MG63 (cell line): ENCODE results near the gene DCANP1. TPM values are rescaled to one million over a fixed set of nuclear protein-coding genes. Genes with fewer than 3 reads are reported as not detected.

Experiments used
- DNase-seq: peaks from one replicate; pipeline ENCODE4 v3.0.0-alpha.2; 2020
- H3K27me3 ChIP-seq: fragments of 250-450 bp; sonication (Bioruptor Pico); 2 replicates; pipeline ENCODE4 v1.5.1; 2020; ENCODE audit warnings: mild to moderate bottlenecking, moderate library complexity
- H3K36me3 ChIP-seq: fragments of 250-450 bp; sonication (Bioruptor Pico); 2 replicates; pipeline ENCODE4 v1.5.1; 2020; ENCODE audit warnings: mild to moderate bottlenecking, moderate library complexity
- H3K4me3 ChIP-seq: fragments of 250-450 bp; sonication (Bioruptor Pico); 2 replicates; pipeline ENCODE4 v1.5.1; 2020; ENCODE audit warnings: mild to moderate bottlenecking, moderate library complexity
- H3K9me3 ChIP-seq: fragments of 250-450 bp; sonication (Bioruptor Pico); 2 replicates; pipeline ENCODE4 v1.5.1; 2020; ENCODE audit warnings: mild to moderate bottlenecking, moderate library complexity
- total RNA-seq: library from RNA; depleted of rRNA; stranded (reverse); fragments of >200 nt; shearing (Covaris generic); gene quantifications from 2 replicates; pipeline ENCODE4 v1.2.3, GENCODE V29; 2014; ENCODE audit warnings: low replicate concordance

DCANP1 gene
- total RNA-seq, 1 experiment from 2014 or later, result not detected

DNA sequence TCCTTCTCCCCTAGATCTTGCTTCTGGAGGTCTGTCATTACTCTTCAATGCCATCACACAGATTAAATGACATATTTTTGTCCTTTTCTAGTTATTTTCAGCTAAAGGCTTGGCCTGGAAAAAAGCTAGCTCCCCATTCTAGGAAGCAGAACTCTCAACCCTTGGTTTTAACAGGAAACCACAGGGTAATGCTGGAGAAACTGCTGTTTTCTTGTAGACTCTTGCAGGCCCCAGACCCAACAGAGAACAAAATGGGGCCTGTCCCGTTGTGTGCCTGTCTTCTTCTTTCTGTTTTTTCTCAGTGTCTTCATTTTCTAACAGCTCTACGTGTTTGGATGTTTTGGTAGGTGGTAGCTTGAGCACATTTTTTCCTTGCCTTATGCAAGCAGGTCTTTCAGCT, 21.5 kb downstream of the DCANP1 start:
- DNase-seq, result no peak
- Histone ChIP-seq H3K36me3 (no peaks in the 10 kb centered on the region), H3K9me3 (peaks cover 4% of the 10 kb centered on the region; the same call in 1 of the 2 replicates), H3K4me3 (no peak overlapping the region), H3K27me3 (peaks cover 5% of the 10 kb centered on the region; the same call in 1 of the 2 replicates)

DNA sequence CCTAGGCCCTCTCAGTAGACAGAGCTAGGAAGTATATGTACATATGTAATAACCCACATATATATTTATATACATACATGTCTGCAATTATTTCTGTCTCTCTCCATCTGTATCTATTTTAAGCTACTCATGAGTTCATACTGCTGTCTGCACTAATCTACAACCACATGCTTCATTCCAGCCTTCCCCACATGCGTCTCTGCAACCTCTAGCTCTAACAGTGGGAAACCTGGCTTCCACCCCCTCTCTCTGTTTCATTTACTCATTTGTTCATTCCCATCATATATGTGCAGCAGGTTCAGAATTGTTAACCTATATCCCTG, 23.3 kb downstream of the DCANP1 start:
- DNase-seq, result no peak
- no peak overlapping the region for H3K4me3 ChIP-seq
- peaks cover 10% of the 10 kb centered on the region for H3K9me3 ChIP-seq
- peaks cover 9% of the 10 kb centered on the region for H3K27me3 ChIP-seq
- H3K36me3 ChIP-seq, result no peaks in the 10 kb centered on the region

DNA sequence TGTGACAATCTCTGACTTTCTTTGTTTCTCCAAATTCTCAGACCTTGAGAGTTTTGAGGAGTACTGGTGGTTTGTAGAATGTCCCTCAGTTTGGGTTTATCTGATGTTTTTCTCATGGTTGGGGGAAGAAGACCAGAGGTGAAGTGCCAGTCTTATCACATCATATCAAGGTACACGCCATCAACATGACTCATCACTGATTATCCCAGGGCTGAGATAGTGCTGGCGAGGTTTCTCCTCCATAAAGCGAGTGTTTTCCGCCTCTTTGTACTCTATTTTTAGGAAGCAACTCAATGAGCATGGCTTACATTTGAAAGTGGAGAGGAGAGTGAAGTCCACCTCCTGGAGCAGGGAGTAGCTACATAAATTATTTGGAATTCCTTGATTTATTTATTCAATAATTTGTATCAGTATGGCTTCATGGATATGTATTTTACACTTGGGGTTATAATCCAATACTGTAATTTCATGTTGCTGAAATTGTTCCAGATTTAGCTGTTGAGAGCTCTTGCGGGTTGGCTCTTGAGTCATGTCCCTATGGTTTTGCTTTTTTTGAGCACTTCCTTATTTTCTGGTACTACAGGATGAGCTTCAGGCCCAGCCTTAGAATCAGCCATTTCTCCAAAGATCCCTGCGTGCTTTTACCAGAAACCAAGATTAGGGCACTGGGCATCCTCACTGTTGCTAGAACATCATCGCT, 23.9 kb downstream of the DCANP1 start:
- Histone ChIP-seq H3K4me3 (no peak overlapping the region), H3K36me3 (no peaks in the 10 kb centered on the region), H3K27me3 (peaks cover 13% of the 10 kb centered on the region), H3K9me3 (peaks cover 8% of the 10 kb centered on the region)
- DNase-seq, result no peak

DNA sequence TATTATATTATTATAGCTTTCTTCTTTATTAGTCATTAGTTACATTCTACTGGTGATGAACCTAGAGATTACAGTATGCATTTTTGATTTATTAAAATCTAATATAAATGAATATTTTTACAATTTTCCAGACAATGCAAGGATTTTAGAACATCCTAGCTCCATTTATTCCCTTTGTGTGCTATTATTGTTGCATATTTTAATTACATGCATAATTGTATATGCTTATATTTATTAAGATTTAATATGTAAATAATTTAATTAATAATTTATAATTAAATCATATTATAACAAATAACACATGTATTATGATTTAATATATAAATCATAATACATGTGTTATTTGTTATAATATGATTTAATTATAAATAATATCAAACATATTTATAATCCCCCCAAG, 24.7 kb downstream of the DCANP1 start:
- no peaks in the 10 kb centered on the region for H3K36me3 ChIP-seq
- no peak for DNase-seq
- H3K27me3 ChIP-seq, result peaks cover 21% of the 10 kb centered on the region
- H3K4me3 ChIP-seq, result no peak overlapping the region
- H3K9me3 ChIP-seq, result peaks cover 13% of the 10 kb centered on the region

DNA sequence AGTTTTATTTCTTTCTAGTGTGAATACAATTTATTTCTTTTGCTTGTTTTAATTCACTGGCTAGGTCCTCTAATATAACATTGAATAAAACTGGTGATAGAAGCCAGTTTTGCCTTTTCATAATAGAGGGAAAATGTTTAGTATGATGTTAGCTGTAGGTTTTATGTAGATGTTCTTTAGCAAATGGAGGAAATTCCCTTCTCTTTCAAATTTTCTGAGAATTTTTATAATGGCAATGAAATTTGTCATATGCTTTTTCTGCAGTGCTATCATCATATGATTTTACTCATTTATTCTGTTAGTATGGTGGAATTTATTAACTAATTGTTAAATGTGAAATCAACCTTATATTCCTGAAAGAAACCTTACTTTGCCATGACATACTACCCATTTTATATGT, 30.1 kb downstream of the DCANP1 start:
- Histone ChIP-seq H3K4me3 (no peak overlapping the region), H3K27me3 (peaks cover 45% of the 10 kb centered on the region), H3K9me3 (peaks cover 13% of the 10 kb centered on the region), H3K36me3 (no peaks in the 10 kb centered on the region)
- no peak for DNase-seq

DNA sequence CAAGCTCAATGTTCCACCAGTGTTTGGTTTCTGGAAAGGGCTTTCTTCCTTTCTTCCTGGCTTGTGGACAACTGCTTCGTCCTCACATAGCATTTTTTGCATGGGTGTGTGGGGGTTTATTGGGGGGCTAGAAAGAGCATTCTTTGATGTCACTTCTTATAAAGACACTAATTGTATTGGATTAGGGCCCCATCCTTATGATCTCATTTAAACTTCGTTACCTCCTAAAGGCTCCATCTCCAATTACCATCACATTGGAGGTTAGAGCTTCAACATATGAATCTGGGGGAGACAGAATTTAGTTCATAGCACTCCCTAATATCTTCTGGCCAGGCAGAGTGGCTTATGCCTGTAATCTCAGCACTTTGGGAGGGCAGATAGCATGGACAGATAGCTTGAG, 42.1 kb downstream of the DCANP1 start:
- Histone ChIP-seq H3K36me3 (no peaks in the 10 kb centered on the region), H3K4me3 (no peak overlapping the region), H3K9me3 (no peaks in the 10 kb centered on the region), H3K27me3 (no peaks in the 10 kb centered on the region)
- DNase-seq, result no peak

DNA sequence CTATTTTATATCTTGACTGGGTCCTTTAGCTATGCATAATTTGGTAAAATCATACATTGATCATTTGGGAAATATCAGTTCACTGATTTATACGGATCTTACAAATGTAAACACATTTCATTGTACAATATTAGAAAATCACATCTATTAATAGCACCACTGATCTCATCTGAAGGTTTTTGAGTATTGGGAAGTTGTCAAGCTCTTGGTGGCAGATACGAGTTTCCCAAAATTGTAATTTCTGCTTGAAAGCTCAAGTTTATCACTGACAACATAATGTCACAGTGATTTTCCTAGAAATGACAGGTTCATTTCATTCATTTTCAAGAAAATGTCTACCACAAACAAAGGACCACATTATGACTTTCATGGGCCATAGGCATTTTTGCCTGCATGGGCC, 45.1 kb downstream of the DCANP1 start:
- no peak for DNase-seq
- Histone ChIP-seq H3K9me3 (no peaks in the 10 kb centered on the region), H3K4me3 (no peak overlapping the region)

DNA sequence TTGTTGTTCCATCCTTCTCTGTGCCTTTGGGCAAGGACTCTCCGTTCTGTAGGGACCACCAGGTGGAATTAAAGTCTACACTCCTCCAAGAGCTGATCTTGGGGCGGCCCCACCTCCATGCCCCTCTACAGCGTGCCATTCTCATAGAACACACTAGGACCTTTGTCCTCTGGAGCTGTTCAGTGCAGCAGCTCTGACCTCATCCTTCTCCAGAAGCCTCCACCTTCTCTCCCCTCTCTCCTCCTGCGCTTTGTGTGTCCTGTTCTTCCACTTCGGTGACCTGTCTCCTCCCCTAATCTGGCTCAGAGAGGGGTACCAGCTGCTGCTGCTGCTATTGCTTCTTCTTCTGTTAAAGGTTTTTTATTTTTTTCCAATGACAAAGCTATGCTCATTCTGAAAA, 46.3 kb downstream of the DCANP1 start:
- Histone ChIP-seq H3K9me3 (no peaks in the 10 kb centered on the region), H3K27me3 (no peaks in the 10 kb centered on the region), H3K4me3 (no peak overlapping the region), H3K36me3 (peaks cover 26% of the 10 kb centered on the region)
- no peak for DNase-seq

More for the DNA sequence above, 45.1 kb downstream of the DCANP1 start:
- Histone ChIP-seq H3K27me3 (no peaks in the 10 kb centered on the region), H3K36me3 (peaks cover 14% of the 10 kb centered on the region)

DNA sequence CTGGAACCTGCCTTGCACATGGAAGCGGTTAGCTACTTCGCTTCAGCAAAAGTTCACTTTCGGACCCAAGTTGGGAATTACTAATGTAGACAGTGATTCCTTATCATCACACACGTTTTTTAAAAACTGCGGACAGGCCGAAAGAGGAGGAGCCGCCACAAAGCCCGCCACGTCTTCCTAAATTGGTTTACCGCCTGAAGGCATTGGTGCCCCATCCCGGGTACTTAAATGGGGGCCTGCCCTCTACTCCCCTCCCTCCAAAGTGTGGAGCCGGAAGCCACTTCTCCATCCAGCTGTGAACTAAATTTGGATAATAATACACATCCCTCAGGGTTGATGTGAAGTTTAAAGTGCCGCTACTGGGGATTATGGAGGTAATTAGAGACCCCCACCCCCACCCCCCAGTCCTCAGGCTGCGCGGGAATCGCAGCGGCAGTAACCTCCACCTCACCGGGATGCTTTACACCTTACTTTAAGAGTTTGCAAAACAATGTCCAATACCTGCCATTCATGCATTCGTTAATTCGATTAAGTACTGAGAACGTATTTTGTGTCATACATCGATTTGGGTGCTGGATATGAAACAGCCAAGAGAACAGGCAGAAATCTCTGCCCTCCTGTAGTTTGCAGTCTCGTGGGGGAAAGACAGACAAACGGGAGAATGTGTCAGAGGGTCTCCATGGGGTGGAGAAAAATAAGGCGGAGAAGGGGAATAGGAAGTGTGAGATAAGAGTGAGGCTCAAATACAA, 47.2 kb downstream of the DCANP1 start:
- Histone ChIP-seq H3K4me3 (peak overlapping the region; percentile 99), H3K9me3 (no peaks in the 10 kb centered on the region), H3K36me3 (peaks cover 34% of the 10 kb centered on the region), H3K27me3 (no peaks in the 10 kb centered on the region)
- DNase-seq, result no peak

DNA sequence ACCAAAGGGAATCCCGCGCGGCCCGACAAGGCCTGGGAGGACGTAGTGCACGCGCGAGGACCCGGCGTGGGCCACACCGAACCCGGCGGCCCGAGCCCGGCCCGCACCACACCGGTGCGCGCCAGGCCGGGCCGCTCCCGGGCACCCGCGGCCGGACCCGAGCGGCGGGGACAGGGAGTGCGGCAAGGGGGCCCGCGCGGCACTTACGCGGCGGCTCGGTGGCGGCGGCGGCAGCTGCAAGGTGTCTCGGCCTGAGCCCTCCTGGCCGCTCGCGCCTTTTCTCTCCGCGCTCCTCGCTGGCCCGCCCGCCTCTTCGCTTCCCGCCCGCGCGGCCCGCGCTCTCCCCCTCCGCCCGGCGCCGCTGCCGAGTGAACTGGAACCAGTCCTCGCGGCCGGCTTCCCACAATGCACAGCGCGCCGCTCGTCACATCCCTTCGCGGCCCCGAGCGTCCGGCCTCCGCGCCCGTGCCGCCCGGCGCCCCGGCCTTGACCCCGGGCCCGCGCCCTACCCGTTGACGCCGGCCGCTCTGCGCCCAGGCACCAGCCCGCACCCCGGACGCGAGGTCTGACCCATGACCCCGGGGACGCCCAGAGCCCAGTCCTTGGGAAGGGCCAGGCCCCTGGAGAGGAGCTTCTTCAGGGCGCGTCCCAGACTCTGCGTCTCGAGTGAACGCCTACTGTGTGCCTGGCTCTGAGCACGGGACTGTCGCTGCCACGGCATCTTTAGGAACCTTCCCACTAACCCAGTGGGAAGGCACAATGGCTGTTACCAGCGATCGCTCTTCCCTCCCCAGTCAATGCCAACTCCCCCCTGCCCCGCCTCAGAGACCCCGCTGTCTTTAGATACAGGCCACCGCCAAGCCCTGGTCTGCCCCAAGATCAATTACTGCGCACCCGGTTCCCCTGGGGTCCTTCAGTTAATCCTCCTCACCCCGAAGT, 48.0 kb downstream of the DCANP1 start, which contains the start of gene MACROH2A1:
TSS of gene MACROH2A1 (minus strand) at position 377 of the 939 bp plus-strand sequence. CDS start 10,138 bp downstream, outside the sequence.
- H3K9me3 ChIP-seq, result no peaks in the 10 kb centered on the region
- H3K36me3 ChIP-seq, result peaks cover 36% of the 10 kb centered on the region
- peak; percentile 94 for DNase-seq
- no peaks in the 10 kb centered on the region for H3K27me3 ChIP-seq
- H3K4me3 ChIP-seq, result peak within 1 kb of the TSS; percentile 99

DNA sequence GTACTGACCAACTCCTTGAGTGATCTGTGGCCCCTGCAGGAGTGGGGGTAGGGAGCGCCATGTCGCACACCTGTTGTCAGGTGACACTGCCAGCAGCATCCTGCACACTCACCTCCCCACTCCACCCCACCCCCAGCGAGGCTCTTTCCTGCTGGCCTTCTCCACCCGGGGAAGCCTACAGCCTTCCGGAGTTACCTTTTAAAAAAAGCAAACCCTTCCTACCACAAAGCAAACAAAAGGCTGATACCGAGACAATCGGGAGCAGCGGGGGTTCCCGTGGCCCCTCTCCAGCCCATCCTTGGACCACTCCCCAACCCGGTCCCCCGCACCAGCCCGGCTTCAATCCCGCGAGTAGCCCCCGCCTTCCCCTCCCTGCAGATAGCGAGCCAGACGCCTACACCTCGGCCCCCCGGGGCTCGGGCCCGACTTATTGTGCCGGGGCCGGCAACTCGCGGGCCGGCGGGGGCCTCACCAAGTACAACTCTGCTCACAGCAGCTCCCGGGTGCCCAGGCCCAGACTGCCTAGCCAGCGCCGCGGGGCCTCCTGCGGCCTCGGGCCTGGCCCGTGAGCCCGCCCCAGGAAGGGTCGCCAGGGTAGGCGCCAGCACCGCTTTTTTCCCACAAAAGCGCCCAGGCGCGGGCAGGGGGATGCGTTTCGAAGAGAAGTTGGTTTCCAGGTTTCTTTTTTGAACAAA, 48.8 kb downstream of the DCANP1 start:
- H3K36me3 ChIP-seq, result peaks cover 41% of the 10 kb centered on the region
- no peaks in the 10 kb centered on the region for H3K27me3 ChIP-seq
- DNase-seq, result peak; percentile 74
- H3K4me3 ChIP-seq, result peak overlapping the region; percentile 99
- no peaks in the 10 kb centered on the region for H3K9me3 ChIP-seq

DNA sequence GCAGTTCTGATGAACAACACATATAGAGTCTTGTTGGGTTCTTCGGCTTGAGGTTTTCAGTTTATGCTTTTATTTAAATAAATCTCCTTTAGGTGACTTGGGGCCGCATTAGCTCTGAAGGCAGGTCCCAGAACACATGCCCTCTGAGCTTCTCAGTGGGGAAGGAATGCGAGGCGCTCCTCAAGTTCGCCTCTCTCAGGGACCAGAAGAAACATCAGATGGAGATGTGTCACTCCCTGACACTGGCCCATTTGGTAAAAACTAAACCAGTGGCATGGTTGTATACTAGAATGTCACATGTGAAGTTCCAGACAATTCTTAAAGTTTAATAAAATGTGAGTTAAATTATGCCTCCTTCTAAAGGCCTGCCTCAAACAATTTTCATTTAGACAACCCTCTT, 50.1 kb downstream of the DCANP1 start:
- Histone ChIP-seq H3K9me3 (no peaks in the 10 kb centered on the region), H3K36me3 (peaks cover 53% of the 10 kb centered on the region), H3K27me3 (no peaks in the 10 kb centered on the region), H3K4me3 (peak overlapping the region; percentile 99)
- DNase-seq, result no peak

DNA sequence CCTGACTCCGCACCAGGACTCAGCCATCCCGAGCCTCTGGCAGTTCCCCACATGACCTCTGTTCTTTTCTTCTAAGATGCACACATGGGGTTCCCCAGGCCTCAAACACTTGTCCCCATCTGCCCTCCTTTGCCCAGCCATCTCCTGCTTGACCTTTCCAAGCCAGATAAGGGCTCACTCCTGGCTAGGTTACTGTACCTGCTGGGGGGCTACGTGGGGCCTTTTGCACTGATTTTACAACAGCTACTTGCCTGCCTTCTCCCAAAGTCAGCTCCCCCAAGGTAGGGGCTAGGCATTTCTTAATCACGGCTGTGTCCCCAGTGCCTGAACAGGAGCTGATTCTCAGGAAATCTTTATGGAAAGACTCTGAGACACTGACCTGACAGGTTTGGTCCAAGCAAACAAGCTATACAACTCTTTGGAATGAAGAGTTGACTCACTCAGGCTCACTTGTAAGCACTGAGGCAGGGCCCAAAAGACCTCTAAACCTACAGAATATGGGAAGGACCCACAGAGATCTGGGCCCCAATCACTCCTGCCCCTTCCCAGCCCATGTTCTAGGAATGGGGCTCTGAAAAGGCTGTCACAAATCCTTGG, 50.6 kb downstream of the DCANP1 start:
- Histone ChIP-seq H3K27me3 (no peaks in the 10 kb centered on the region), H3K36me3 (peaks cover 58% of the 10 kb centered on the region), H3K4me3 (no peak overlapping the region), H3K9me3 (no peaks in the 10 kb centered on the region)
- no peak for DNase-seq

DNA sequence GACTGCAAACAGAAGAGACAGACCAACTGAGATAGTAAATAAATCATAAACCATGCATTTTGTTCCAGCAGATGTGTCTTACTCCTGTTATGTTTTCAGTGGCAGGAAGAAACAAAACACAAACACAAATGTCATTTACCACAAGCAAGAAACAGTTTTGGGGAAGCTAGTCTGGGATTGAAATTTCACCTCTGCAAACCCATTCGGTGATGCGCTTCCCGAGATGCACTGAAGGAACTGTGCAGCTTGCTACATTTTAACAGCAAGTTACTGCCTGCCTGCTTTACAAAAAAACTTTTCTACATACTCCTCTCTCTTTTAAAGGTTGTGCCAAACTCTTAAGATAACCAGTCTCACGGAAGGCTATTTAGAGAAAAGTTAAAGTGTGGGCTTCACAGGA, 51.3 kb downstream of the DCANP1 start:
- peaks cover 65% of the 10 kb centered on the region for H3K36me3 ChIP-seq
- no peak overlapping the region for H3K4me3 ChIP-seq
- DNase-seq, result no peak
- H3K27me3 ChIP-seq, result no peaks in the 10 kb centered on the region
- H3K9me3 ChIP-seq, result no peaks in the 10 kb centered on the region

DNA sequence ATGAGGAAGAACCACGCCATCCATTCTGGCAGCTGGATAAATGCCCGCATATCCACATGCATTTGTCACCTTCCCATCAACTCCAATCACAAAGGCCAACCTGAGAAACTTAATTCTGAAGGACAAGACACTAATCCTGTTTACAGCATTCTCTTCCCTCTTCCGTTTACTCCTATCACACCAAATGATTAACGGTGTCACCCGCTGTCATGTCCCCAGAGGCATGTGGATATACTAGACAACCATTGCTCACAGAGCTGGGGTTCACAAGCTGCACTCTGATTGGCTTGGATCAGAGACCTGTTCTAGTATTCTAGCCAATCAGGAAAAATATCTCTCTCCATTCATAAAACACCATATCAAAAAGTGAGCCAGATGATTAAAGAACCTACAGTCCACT, 51.7 kb downstream of the DCANP1 start:
- Histone ChIP-seq H3K36me3 (peaks cover 69% of the 10 kb centered on the region), H3K4me3 (no peak overlapping the region), H3K9me3 (no peaks in the 10 kb centered on the region), H3K27me3 (no peaks in the 10 kb centered on the region)
- DNase-seq, result no peak
